AG08395 (cell line): ENCODE measurements around the gene SLC35F3.

Experiments
- DNase-seq: peaks from one replicate; pipeline ENCODE4 v3.0.0; 2012; ENCODE audit warnings: mixed read lengths, low spot score

SLC35F3 gene

DNA sequence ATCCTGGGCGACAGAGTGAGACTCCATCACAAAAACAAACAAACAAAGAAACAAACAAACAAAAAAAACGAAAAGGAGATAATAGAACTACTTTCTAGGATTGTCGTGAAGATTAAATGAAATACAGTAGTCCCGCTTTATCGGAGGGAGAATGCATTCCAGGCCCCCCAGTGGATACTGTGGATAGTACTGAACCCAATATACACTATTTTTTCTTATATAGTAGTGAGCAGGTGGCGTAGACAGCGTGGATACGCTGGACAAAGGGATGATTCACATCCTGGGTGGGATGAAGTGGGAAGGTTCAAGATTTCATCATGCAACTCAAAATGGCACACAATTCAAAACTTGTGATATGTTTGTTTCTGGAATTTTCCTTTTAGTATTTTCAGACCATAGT is 8.0 kb downstream of the SLC35F3 start:
- no peak for DNase-seq

- DNase-seq: no peak
These were observed 8.4 kb downstream of the SLC35F3 start for GRCh38 chr1:233912909-233913308.

DNA sequence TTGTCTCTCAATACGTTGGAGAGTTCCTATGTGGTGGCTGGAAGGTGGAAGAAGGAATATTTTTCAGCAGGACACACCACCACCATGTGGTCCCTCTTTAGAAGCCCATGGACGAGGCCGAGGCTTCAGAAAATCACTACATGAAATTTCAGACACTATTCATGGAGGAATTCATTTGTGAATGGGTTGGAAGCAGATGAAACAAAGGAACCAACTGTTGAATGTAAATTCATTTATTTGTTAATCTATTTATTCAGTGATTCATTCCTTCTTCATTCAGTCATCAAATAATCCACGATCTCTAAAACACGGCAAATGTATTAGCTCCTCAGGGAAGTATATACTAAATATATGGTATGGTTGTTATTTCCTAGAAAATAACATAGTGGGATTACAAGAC is 12.2 kb downstream of the SLC35F3 start:
- no peak for DNase-seq

DNA sequence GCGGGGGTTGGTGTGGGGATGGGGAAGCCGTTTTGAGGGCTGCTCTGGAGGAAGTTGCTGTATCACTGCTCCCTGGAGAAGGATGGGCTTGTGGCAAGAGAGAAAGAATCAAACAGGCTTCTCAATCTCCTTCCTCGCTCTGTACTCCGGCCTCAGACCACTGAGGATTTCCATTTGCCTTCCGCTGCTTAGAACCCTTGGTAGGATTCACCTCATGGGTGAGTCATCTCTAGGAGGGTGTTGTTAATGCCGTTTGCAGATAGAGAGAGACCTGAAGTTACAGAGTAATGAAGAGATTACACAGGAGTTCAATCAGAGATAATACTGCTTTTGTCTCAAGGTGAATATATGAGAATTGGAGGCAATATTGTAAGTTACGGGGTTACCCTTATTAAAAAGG is 15.3 kb downstream of the SLC35F3 start:
- no peak for DNase-seq

GRCh38 chr1:233928123-233928522 is 23.6 kb downstream of the SLC35F3 start:
- no peak for DNase-seq

DNA sequence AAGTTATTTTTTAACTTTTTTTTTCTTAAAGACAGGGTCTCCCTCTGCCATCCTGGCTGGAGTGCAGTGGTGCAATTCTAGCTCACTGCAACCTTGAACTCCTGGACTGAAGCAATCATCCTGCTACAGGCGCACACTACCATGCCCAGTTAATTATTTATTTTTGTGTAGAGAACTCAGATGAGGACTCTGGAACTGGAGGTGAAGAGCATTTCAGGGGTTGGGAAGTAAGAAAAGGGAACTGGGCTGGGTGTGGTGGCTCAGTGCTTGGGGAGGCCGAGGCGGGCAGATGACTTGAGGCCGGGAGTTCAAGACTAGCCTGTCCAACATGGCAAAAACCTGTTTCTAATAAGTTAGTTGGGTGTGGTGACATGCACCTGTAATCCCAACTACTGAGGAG is 28.9 kb downstream of the SLC35F3 start:
- no peak for DNase-seq

DNA sequence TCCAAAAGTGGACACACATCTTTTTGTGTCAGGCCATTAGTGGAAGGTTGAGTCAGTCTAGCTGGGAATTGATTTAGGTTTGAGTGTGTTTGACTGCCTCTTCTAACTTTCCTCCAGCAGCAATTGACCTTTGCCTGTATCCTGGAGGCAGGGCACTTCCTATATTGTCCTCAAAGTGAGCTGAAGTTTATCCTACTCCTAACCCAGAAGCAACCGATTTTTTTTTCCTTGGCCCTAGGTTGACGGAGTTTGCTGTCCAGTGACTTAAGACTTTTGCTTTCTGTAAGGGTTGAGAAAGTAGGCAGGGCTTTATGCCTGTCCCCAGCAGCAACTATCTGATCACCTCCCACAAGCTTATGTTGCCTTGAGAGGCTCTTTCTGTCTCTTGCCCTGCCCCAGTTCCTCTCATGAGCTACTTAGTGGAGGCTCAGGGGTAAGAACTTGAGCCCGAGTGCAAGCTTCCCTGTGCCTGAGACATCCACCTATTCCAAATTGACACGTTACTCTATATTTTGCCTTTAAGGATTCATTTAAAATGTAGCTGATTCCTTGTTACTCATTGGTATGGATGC is 30.9 kb downstream of the SLC35F3 start:
- no peak for DNase-seq

- no peak for DNase-seq
These were observed 31.9 kb downstream of the SLC35F3 start for GRCh38 chr1:233936422-233936821.

- no peak for DNase-seq
These were observed 32.4 kb downstream of the SLC35F3 start for GRCh38 chr1:233936842-233937241.

DNA sequence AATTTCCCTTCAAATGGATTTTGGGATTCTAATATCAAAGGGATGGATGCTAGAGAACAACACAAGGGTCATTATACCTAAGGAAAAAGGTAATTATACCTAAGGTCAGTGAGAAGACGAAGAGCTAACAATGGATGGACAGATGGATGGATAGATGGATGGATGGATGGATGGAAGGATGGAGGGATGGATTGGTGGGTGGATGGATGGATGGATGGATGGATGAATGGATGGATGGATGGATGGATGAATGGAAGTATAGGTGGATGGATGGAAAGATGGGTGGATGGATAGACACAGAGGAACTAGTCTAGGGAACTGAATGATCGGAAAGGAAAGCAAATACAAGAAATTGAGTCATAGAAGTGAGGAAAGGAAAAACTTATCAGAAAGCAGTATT is 34.0 kb downstream of the SLC35F3 start:
- no peak for DNase-seq

DNA sequence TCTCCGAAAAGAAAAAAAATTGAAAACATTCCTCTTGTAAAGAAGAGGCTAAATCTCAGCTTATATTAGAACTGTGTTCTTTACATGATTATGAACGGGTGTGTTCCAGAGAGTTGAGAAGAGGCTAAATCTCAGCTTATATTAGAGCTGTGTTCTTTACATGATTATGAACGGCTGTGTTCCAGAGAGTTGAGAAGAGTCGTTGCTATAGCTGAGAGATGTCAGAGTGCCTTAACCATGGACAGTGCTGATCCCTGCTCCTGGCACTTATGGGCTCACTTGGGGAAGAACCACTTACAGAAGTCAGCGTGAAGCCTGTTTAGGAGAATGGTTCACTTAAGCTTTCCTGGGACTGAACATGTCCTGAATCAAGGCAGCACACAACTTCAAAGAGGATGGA is 35.0 kb downstream of the SLC35F3 start:
- no peak for DNase-seq

DNA sequence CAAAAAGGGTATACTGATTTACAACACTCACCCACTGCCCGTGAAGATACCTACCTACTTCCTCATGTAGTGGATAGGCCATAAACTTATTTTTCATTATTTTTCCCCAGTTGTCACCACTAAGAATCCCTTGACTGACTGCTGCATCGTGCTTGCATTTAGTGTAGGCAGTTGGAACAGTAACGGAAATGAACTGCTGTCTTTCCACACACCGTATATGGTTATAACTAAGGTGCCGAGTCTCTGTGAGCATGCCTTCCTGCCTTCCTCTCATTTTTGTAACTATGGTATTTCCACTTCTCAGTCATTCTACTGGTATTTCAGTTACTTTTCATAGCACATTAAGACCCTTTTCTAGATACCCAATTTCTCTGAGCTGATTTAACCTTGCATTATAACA is 36.4 kb downstream of the SLC35F3 start:
- DNase-seq: no peak

- DNase-seq: no peak
These were observed 40.1 kb downstream of the SLC35F3 start for GRCh38 chr1:233944601-233945000.

DNA sequence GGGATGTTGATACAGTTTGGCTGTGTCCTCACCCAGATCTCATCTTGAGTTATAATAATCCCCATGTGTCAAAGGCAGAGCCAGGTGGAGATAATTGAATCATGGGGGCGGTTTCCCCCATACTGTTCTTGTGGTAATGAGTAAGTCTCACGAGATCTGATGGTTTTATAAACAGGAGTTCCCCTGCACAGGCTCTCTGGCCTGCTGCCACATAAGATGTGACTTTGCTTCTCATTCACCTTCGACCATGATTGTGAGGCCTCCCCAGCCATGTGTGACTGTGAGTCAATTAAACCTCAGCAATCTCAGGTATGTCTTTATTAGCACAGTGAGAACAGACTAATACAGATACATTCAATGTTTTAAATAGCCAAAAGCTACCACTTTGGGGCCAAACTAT is 41.1 kb downstream of the SLC35F3 start:
- no peak for DNase-seq

DNA sequence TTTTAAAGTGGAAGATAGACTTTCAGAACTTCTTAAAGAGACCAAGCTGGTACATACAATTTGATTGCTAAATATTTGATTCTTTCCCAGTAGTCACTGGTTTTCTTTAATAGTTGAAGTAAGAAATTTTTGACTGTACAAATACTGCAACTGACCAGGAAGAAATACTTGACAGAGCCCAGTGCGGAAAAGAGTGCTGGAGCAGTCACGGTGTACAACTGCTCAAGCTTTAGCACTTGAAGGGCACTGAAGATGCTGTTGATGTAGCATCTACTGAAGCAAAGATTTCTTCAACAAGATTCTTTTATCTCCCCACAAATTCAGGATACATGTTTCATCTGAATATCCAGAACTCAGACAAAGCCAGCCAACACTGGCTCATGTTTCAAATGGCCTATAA is 41.5 kb downstream of the SLC35F3 start:
- DNase-seq: no peak

- no peak for DNase-seq
These were observed 42.2 kb downstream of the SLC35F3 start for GRCh38 chr1:233946724-233947123.

GRCh38 chr1:233951804-233952203 is 47.3 kb downstream of the SLC35F3 start:
- no peak for DNase-seq

GRCh38 chr1:233957691-233958090 is 53.2 kb downstream of the SLC35F3 start:
- DNase-seq: no peak

- no peak for DNase-seq
These were observed 54.6 kb downstream of the SLC35F3 start for GRCh38 chr1:233959102-233959501.

- DNase-seq: no peak
These were observed 55.5 kb downstream of the SLC35F3 start for GRCh38 chr1:233959971-233960370.

DNA sequence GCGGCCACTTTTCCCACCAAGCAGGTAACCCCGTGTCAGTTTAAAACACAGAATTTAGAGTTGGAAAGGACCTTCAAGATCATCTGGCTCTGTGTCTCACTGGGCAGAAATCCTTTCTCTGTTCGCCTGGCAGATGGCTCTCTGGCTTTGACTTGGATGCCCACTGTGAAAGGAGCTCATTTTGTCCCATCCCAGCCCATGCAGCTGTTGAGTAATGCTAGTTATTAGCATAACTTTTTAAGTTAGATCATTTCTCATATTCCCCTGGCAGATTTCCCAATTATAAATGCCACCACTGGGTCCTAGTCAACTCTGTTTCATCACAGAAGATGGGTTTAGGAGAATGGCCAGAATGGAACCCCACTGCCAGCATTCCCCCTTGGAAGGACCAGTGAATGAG is 55.9 kb downstream of the SLC35F3 start:
- DNase-seq: no peak

GRCh38 chr1:233962878-233963277 is 58.4 kb downstream of the SLC35F3 start:
- DNase-seq: no peak

DNA sequence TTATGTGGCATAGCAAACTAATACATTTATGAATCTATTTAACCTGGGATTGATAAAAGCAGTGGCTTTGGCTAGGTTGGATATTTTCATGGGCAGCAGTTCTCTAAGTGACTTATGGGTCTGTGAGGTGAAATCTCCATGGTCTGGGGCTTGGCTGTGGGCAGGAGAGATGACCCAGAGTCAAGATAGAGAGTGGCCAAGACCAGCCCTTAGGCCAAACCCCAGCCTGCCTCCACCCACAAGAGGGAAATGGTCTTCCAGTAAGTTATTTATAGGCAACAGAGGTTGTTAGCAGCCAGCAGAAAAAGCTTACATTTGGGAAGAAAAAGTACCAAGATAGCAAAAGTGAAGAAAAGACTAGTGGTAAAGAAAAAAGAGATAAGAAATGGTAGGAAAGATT is 61.4 kb downstream of the SLC35F3 start:
- DNase-seq: no peak

GRCh38 chr1:233971753-233972152 is 67.3 kb downstream of the SLC35F3 start:
- no peak for DNase-seq

GRCh38 chr1:233972563-233972950 is 68.1 kb downstream of the SLC35F3 start:
- DNase-seq: no peak
